ENCODE measurements around the gene NELL1.

The NELL1 gene

GRCh38 chr11:20973940-20974559 is 304.7 kb downstream of the NELL1 start:
- no peaks in the 10 kb centered on the region for H3K27me3 ChIP-seq (ENCODE audit: low read depth, low read length)
- H3K4me1 ChIP-seq (ENCODE audit: control insufficient read depth in 1 of 2, insufficient read depth in 2 of 2, low read length in 2 of 2) = no peaks in the 10 kb centered on the region
- H3K27ac ChIP-seq (ENCODE audit: low read length) = no peak overlapping the region
- no peaks in the 10 kb centered on the region for H3K9me3 ChIP-seq (ENCODE audit: control insufficient read depth in 1 of 2, low read length in 2 of 2)
- H3K36me3 ChIP-seq (ENCODE audit: control insufficient read depth in 1 of 2, insufficient read depth in 2 of 2, low read length in 2 of 2) = no peaks in the 10 kb centered on the region
- H3K4me3 ChIP-seq (ENCODE audit: low read depth in 1 of 2, low read length in 2 of 2) = no peak overlapping the region

DNA sequence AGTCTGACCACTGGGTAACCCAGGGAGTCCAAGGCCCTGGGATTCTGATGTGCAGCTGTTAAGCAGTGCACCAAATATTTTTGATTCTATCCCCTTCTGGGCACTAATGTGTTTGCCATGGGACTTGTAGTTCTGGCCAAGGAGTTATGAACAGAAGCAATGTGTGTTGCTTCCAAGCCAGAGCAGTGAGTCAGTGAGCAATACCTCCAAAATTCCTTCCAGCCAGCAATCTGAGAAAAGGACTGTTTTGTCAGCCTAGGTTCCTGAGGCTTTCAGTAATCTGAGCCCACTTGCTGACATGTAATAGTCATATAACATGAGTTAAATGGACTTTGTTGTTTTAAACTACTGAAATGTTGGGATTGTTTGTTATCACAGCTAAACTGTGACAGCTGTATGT is 311.4 kb downstream of the NELL1 start:
- Histone ChIP-seq H3K36me3 (ENCODE audit: control insufficient read depth in 1 of 2, insufficient read depth in 2 of 2, low read length in 2 of 2) (no peaks in the 10 kb centered on the region), H3K4me3 (ENCODE audit: low read depth in 1 of 2, low read length in 2 of 2) (no peak overlapping the region), H3K9me3 (ENCODE audit: control insufficient read depth in 1 of 2, low read length in 2 of 2) (no peaks in the 10 kb centered on the region), H3K27me3 (ENCODE audit: low read depth, low read length) (no peaks in the 10 kb centered on the region), H3K4me1 (ENCODE audit: control insufficient read depth in 1 of 2, insufficient read depth in 2 of 2, low read length in 2 of 2) (no peaks in the 10 kb centered on the region), H3K27ac (ENCODE audit: low read length) (no peak overlapping the region)

GRCh38 chr11:20990447-20990846 is 321.1 kb downstream of the NELL1 start:
- H3K9me3 ChIP-seq (ENCODE audit: control insufficient read depth in 1 of 2, low read length in 2 of 2) = no peaks in the 10 kb centered on the region
- no peak overlapping the region for H3K4me3 ChIP-seq (ENCODE audit: low read depth in 1 of 2, low read length in 2 of 2)
- no peaks in the 10 kb centered on the region for H3K36me3 ChIP-seq (ENCODE audit: control insufficient read depth in 1 of 2, insufficient read depth in 2 of 2, low read length in 2 of 2)
- H3K27ac ChIP-seq (ENCODE audit: low read length) = no peak overlapping the region
- no peaks in the 10 kb centered on the region for H3K27me3 ChIP-seq (ENCODE audit: low read depth, low read length)
- H3K4me1 ChIP-seq (ENCODE audit: control insufficient read depth in 1 of 2, insufficient read depth in 2 of 2, low read length in 2 of 2) = no peaks in the 10 kb centered on the region

GRCh38 chr11:20991471-20991870 is 322.1 kb downstream of the NELL1 start:
- Histone ChIP-seq H3K4me3 (ENCODE audit: low read depth in 1 of 2, low read length in 2 of 2) (no peak overlapping the region), H3K9me3 (ENCODE audit: control insufficient read depth in 1 of 2, low read length in 2 of 2) (no peaks in the 10 kb centered on the region), H3K27ac (ENCODE audit: low read length) (no peak overlapping the region), H3K27me3 (ENCODE audit: low read depth, low read length) (no peaks in the 10 kb centered on the region), H3K36me3 (ENCODE audit: control insufficient read depth in 1 of 2, insufficient read depth in 2 of 2, low read length in 2 of 2) (no peaks in the 10 kb centered on the region), H3K4me1 (ENCODE audit: control insufficient read depth in 1 of 2, insufficient read depth in 2 of 2, low read length in 2 of 2) (no peaks in the 10 kb centered on the region)

- Histone ChIP-seq H3K36me3 (ENCODE audit: control insufficient read depth in 1 of 2, insufficient read depth in 2 of 2, low read length in 2 of 2) (no peaks in the 10 kb centered on the region), H3K27ac (ENCODE audit: low read length) (no peak overlapping the region), H3K27me3 (ENCODE audit: low read depth, low read length) (no peaks in the 10 kb centered on the region), H3K4me3 (ENCODE audit: low read depth in 1 of 2, low read length in 2 of 2) (no peak overlapping the region), H3K4me1 (ENCODE audit: control insufficient read depth in 1 of 2, insufficient read depth in 2 of 2, low read length in 2 of 2) (no peaks in the 10 kb centered on the region), H3K9me3 (ENCODE audit: control insufficient read depth in 1 of 2, low read length in 2 of 2) (no peaks in the 10 kb centered on the region)
Measured at GRCh38 chr11:21007297-21007696, 337.9 kb downstream of the NELL1 start.

DNA sequence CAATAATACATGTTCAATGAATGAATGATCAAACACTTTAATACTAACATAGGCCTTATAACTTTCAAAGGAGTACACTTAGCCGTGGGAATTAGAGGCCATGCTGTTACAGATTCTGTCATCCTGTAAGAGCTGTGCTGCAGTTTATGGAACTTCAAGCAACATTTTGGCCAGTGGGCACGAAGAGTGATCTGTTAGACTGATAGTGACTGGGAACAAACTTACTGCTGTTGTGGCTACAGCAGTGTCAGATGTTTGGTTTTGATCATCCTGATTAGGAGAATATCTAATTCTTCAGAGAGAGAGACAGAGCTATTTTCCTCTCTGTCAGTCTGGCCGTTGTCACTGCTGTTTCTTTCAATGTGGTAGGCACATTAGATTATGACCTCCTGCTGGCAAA is 348.9 kb downstream of the NELL1 start:
- Histone ChIP-seq H3K36me3 (ENCODE audit: control insufficient read depth in 1 of 2, insufficient read depth in 2 of 2, low read length in 2 of 2) (no peaks in the 10 kb centered on the region), H3K4me1 (ENCODE audit: control insufficient read depth in 1 of 2, insufficient read depth in 2 of 2, low read length in 2 of 2) (no peaks in the 10 kb centered on the region), H3K9me3 (ENCODE audit: control insufficient read depth in 1 of 2, low read length in 2 of 2) (no peaks in the 10 kb centered on the region), H3K4me3 (ENCODE audit: low read depth in 1 of 2, low read length in 2 of 2) (no peak overlapping the region), H3K27me3 (ENCODE audit: low read depth, low read length) (no peaks in the 10 kb centered on the region), H3K27ac (ENCODE audit: low read length) (no peak overlapping the region)

DNA sequence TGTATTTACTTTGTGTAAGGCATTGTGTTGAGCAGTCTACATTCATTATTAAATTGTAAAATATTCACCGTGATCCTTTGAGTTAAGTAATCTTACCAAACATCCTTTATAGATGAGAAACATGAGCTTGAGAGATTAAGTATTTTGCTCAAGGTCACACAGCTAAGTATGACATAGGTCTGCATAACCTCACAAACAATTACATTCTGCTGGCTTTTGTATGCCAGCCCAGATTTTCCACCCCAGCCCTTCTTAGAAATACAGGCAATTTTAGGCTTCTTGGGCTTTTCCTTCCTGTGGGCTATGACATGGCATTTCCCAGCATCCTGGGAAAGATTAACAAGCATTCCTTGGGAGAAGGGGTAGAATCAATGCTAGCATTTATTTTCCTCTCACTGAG is 357.3 kb downstream of the NELL1 start:
- Histone ChIP-seq H3K27ac (ENCODE audit: low read length) (no peak overlapping the region), H3K27me3 (ENCODE audit: low read depth, low read length) (no peaks in the 10 kb centered on the region), H3K36me3 (ENCODE audit: control insufficient read depth in 1 of 2, insufficient read depth in 2 of 2, low read length in 2 of 2) (no peaks in the 10 kb centered on the region)

GRCh38 chr11:21037850-21038249 is 368.5 kb downstream of the NELL1 start:
- H3K27ac ChIP-seq (ENCODE audit: low read length) = no peak overlapping the region
- no peak overlapping the region for H3K4me3 ChIP-seq (ENCODE audit: low read depth in 1 of 2, low read length in 2 of 2)
- no peaks in the 10 kb centered on the region for H3K4me1 ChIP-seq (ENCODE audit: control insufficient read depth in 1 of 2, insufficient read depth in 2 of 2, low read length in 2 of 2)
- no peaks in the 10 kb centered on the region for H3K27me3 ChIP-seq (ENCODE audit: low read depth, low read length)
- peaks cover 0 to 2% of the 10 kb centered on the region in 2 donors for H3K9me3 ChIP-seq (ENCODE audit: control insufficient read depth in 1 of 2, low read length in 2 of 2)
- no peaks in the 10 kb centered on the region for H3K36me3 ChIP-seq (ENCODE audit: control insufficient read depth in 1 of 2, insufficient read depth in 2 of 2, low read length in 2 of 2)

More for the DNA sequence above, 357.3 kb downstream of the NELL1 start:
- H3K4me3 ChIP-seq (ENCODE audit: low read depth in 1 of 2, low read length in 2 of 2) = no peak overlapping the region
- H3K4me1 ChIP-seq (ENCODE audit: control insufficient read depth in 1 of 2, insufficient read depth in 2 of 2, low read length in 2 of 2) = no peaks in the 10 kb centered on the region
- no peaks in the 10 kb centered on the region for H3K9me3 ChIP-seq (ENCODE audit: control insufficient read depth in 1 of 2, low read length in 2 of 2)

GRCh38 chr11:21038801-21039200 is 369.4 kb downstream of the NELL1 start:
- Histone ChIP-seq H3K4me1 (ENCODE audit: control insufficient read depth in 1 of 2, insufficient read depth in 2 of 2, low read length in 2 of 2) (no peaks in the 10 kb centered on the region), H3K27ac (ENCODE audit: low read length) (no peak overlapping the region), H3K36me3 (ENCODE audit: control insufficient read depth in 1 of 2, insufficient read depth in 2 of 2, low read length in 2 of 2) (no peaks in the 10 kb centered on the region), H3K9me3 (ENCODE audit: control insufficient read depth in 1 of 2, low read length in 2 of 2) (peaks cover 0 to 2% of the 10 kb centered on the region in 2 donors), H3K4me3 (ENCODE audit: low read depth in 1 of 2, low read length in 2 of 2) (no peak overlapping the region), H3K27me3 (ENCODE audit: low read depth, low read length) (no peaks in the 10 kb centered on the region)

GRCh38 chr11:21040630-21041029 is 371.2 kb downstream of the NELL1 start:
- Histone ChIP-seq H3K4me1 (ENCODE audit: control insufficient read depth in 1 of 2, insufficient read depth in 2 of 2, low read length in 2 of 2) (no peaks in the 10 kb centered on the region), H3K27ac (ENCODE audit: low read length) (no peak overlapping the region), H3K4me3 (ENCODE audit: low read depth in 1 of 2, low read length in 2 of 2) (no peak overlapping the region), H3K36me3 (ENCODE audit: control insufficient read depth in 1 of 2, insufficient read depth in 2 of 2, low read length in 2 of 2) (no peaks in the 10 kb centered on the region), H3K27me3 (ENCODE audit: low read depth, low read length) (no peaks in the 10 kb centered on the region), H3K9me3 (ENCODE audit: control insufficient read depth in 1 of 2, low read length in 2 of 2) (peaks cover 0 to 2% of the 10 kb centered on the region in 2 donors)

DNA sequence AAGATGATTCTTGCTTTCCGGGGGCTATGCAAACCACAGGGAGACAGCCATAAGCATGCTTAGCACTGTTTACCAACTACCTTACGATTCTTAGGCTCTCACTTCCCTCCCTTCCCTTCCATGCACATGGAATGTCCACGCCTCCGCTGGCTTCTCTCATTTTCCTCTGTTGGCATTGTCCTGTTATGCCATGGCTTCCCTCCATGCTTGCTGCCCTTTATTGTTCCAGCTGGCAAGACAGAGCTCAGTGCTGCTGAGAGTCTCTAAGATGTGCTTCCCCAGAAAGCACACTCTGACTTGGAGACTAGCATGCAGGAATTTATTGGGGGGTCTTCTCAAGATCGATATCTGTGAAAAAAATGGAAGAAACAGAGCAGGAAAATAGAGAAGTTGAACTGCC is 379.2 kb downstream of the NELL1 start:
- Histone ChIP-seq H3K27ac (ENCODE audit: low read length) (no peak overlapping the region), H3K36me3 (ENCODE audit: control insufficient read depth in 1 of 2, insufficient read depth in 2 of 2, low read length in 2 of 2) (no peaks in the 10 kb centered on the region), H3K9me3 (ENCODE audit: control insufficient read depth in 1 of 2, low read length in 2 of 2) (no peaks in the 10 kb centered on the region), H3K4me1 (ENCODE audit: control insufficient read depth in 1 of 2, insufficient read depth in 2 of 2, low read length in 2 of 2) (no peaks in the 10 kb centered on the region), H3K27me3 (ENCODE audit: low read depth, low read length) (no peaks in the 10 kb centered on the region), H3K4me3 (ENCODE audit: low read depth in 1 of 2, low read length in 2 of 2) (no peak overlapping the region)

- H3K27ac ChIP-seq (ENCODE audit: low read length) = no peak overlapping the region
- no peaks in the 10 kb centered on the region for H3K4me1 ChIP-seq (ENCODE audit: control insufficient read depth in 1 of 2, insufficient read depth in 2 of 2, low read length in 2 of 2)
- H3K27me3 ChIP-seq (ENCODE audit: low read depth, low read length) = no peaks in the 10 kb centered on the region
- H3K9me3 ChIP-seq (ENCODE audit: control insufficient read depth in 1 of 2, low read length in 2 of 2) = no peaks in the 10 kb centered on the region
- no peaks in the 10 kb centered on the region for H3K36me3 ChIP-seq (ENCODE audit: control insufficient read depth in 1 of 2, insufficient read depth in 2 of 2, low read length in 2 of 2)
- H3K4me3 ChIP-seq (ENCODE audit: low read depth in 1 of 2, low read length in 2 of 2) = no peak overlapping the region
Measured at GRCh38 chr11:21053466-21053865, 384.1 kb downstream of the NELL1 start.

Data from muscle layer of duodenum (tissue), 2 donors.